ENCODE results near the gene RFPL3. TPM values are rescaled to one million over a fixed set of nuclear protein-coding genes. Genes with fewer than 3 reads are reported as not detected.

The RFPL3 gene
- total and polyA plus RNA-seq, 5 donors from 2014 or later, result not detected

DNA sequence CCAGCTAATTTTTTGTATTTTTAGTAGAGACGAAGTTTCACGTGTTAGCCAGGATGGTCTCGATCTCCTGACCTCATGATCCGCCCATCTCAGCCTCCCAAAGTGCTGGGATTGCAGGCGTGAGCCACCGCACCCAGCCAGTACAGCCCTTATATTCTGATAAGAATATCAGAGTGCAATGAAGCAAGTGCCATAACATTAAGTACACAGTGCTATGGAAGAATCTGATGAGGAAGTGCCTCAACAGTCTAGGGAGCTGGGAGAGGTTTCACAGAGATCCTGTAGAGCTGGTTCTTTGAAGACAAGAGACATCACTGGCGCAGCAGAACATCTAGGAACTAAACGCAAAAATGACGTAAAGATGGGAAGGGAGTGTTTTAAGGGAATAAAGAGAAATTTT lies 52.3 kb downstream of the RFPL3 start:
- H3K4me1 ChIP-seq (ENCODE audit: control insufficient read depth, insufficient read depth, low read length, poor library complexity, severe bottlenecking), result peaks cover 27% of the 10 kb centered on the region
- peaks cover 38% of the 10 kb centered on the region for H3K36me3 Mint-ChIP-seq

GRCh38 chr22:32410459-32410858 lies 52.8 kb downstream of the RFPL3 start:
- Histone ChIP-seq H3K27me3 (ENCODE audit: control insufficient read depth, insufficient read depth, low read length) (no peaks in the 10 kb centered on the region), H3K36me3 (ENCODE audit: control insufficient read depth, insufficient read depth, low read length) (peaks cover 30% of the 10 kb centered on the region), H3K9me3 (ENCODE audit: control insufficient read depth in 2 of 2, low read length in 2 of 2) (no peaks in the 10 kb centered on the region), H3K4me3 (ENCODE audit: low read depth, low read length) (peak overlapping the region; percentile 99), H3K4me1 (ENCODE audit: control insufficient read depth, insufficient read depth, low read length, poor library complexity, severe bottlenecking) (peaks cover 27% of the 10 kb centered on the region), H3K27ac (ENCODE audit: insufficient read depth, low read length, poor library complexity, severe bottlenecking) (no peak overlapping the region)
- Mint-ChIP-seq H3K27ac (peak overlapping the region in 2 of 3 donors; percentile 63 to 97), H3K4me1 (peaks cover 17 to 55% (median 53%) of the 10 kb centered on the region in 4 donors), H3K9me3 (no peaks in the 10 kb centered on the region), H3K27me3 (peaks cover 9% of the 10 kb centered on the region), H3K36me3 (peaks cover 35% of the 10 kb centered on the region), H3K4me3 (peak overlapping the region; percentile 97 to 100 (median 98))
- DNase-seq (no peak), ATAC-seq (ENCODE audit: low read depth in 2 of 2) (no peak)

More for the DNA sequence above, 52.3 kb downstream of the RFPL3 start:
- H3K4me1 Mint-ChIP-seq, result peaks cover 17 to 55% (median 53%) of the 10 kb centered on the region in 4 donors
- H3K27ac ChIP-seq (ENCODE audit: insufficient read depth, low read length, poor library complexity, severe bottlenecking), result no peak overlapping the region
- H3K36me3 ChIP-seq (ENCODE audit: control insufficient read depth, insufficient read depth, low read length), result peaks cover 35% of the 10 kb centered on the region
- H3K27ac Mint-ChIP-seq, result peak overlapping the region; percentile 15 to 97 (median 63)
- DNase-seq (no peak), ATAC-seq (ENCODE audit: low read depth in 2 of 2) (no peak)
- no peaks in the 10 kb centered on the region for H3K27me3 ChIP-seq (ENCODE audit: control insufficient read depth, insufficient read depth, low read length)
- peaks cover 4% of the 10 kb centered on the region for H3K27me3 Mint-ChIP-seq
- H3K4me3 Mint-ChIP-seq, result peak overlapping the region; percentile 72 to 98 (median 98)
- H3K9me3 Mint-ChIP-seq, result no peaks in the 10 kb centered on the region
- H3K9me3 ChIP-seq (ENCODE audit: control insufficient read depth in 2 of 2, low read length in 2 of 2), result no peaks in the 10 kb centered on the region
- peak overlapping the region; percentile 99 for H3K4me3 ChIP-seq (ENCODE audit: low read depth, low read length)

Other genes starting within 250 kb of the RFPL3 start
- not detected for gene C22orf42, start 198.6 kb upstream of the RFPL3 start, total RNA-seq
- gene C22orf42, start 198.6 kb upstream of the RFPL3 start, polyA plus RNA-seq, result not detected
- gene RFPL2, start 152.8 kb upstream of the RFPL3 start, total RNA-seq, result 1.5 TPM
- 1 to 10 TPM in 1 of 4 donors, under 1 TPM in 3; 0.27 to 2.6 (median 0.34) TPM for gene RFPL2, start 152.8 kb upstream of the RFPL3 start, polyA plus RNA-seq
- gene SLC5A4, start 102.5 kb upstream of the RFPL3 start, total RNA-seq, result not detected
- not detected for gene SLC5A4, start 102.5 kb upstream of the RFPL3 start, polyA plus RNA-seq
- gene RTCB, start 54.4 kb downstream of the RFPL3 start, total RNA-seq, result 39.0 TPM
- 100 to 1,000 TPM; 107 to 125 (median 115) TPM for gene RTCB, start 54.4 kb downstream of the RFPL3 start, polyA plus RNA-seq
- not detected for gene BPIFC, start 106.6 kb downstream of the RFPL3 start, total RNA-seq
- not detected for gene BPIFC, start 106.6 kb downstream of the RFPL3 start, polyA plus RNA-seq
- 133 TPM for gene FBXO7, start 116.9 kb downstream of the RFPL3 start, total RNA-seq
- gene FBXO7, start 116.9 kb downstream of the RFPL3 start, polyA plus RNA-seq, result 100 to 1,000 TPM; 148 to 180 (median 168) TPM

Data from CD4-positive, CD25-positive, alpha-beta regulatory T cell (primary cell).